Articular chondrocyte of knee joint (primary cell): ENCODE data around the gene MITD1. TPM values are rescaled to one million over a fixed set of nuclear protein-coding genes. Genes with fewer than 3 reads are reported as not detected.

Experiments
- small RNA-seq: library from RNA; depleted of rRNA; stranded (forward); fragments of <200 nt; gene quantifications from one replicate; pipeline ENCODE3, GENCODE V24; 2012
- total RNA-seq: library from RNA; depleted of rRNA; stranded (reverse); fragments of >200 nt; gene quantifications from 2 replicates; pipeline ENCODE4 v1.2.3, GENCODE V29; 2012

The MITD1 gene
- total RNA-seq: 24.1 and 25.1 TPM in 2 replicates

DNA sequence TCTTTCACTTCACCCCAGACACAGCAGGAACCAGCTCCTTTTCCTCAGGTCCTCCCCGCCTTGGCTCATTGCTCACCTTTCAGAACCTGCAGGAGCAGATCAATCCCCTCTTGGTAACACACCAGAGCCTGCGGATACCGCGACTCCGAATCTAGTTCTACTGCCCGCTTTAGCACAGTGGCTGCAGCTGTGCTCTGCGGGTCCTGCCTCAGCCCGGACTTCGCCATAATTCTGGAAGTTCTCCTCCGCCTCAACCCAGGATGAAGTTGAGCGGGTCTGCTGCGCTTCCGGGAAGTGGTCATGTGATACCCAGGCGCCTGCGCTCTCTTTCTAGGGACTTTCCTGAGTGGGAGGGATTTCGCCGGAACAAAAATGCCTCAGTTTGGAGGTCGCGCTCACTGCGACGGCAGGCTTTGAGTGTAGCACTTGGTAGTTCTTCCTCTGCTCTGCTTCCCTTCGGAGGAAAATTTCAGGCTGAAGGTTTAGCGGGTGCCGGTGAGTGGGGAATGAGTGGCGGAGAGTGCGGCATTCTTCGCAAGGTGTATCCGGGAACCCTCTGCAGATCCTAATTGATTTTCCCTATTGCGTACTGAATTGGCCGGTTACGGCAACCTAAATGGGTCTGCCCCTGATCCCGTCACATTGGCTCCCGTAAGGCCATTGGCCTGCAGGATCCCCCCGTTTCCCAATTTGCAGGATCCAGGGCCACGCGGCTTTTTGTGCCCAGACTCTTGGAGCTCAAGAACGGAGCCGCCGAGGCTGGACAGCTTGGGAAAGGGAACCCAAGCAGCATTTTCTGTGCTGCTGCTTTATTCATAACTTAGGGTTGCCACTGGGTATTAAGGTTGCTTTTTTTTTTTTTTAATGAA lies at the start of gene MITD1, which contains the start of gene MRPL30:
Gene MITD1, minus strand, starts transcription at position 304 of the 869 bp plus-strand sequence. Its CDS starts 77 bp downstream, at position 227.
Gene MRPL30, plus strand, starts transcription at position 430 of the 869 bp plus-strand sequence. CDS start 5,020 bp downstream, outside the sequence.

DNA sequence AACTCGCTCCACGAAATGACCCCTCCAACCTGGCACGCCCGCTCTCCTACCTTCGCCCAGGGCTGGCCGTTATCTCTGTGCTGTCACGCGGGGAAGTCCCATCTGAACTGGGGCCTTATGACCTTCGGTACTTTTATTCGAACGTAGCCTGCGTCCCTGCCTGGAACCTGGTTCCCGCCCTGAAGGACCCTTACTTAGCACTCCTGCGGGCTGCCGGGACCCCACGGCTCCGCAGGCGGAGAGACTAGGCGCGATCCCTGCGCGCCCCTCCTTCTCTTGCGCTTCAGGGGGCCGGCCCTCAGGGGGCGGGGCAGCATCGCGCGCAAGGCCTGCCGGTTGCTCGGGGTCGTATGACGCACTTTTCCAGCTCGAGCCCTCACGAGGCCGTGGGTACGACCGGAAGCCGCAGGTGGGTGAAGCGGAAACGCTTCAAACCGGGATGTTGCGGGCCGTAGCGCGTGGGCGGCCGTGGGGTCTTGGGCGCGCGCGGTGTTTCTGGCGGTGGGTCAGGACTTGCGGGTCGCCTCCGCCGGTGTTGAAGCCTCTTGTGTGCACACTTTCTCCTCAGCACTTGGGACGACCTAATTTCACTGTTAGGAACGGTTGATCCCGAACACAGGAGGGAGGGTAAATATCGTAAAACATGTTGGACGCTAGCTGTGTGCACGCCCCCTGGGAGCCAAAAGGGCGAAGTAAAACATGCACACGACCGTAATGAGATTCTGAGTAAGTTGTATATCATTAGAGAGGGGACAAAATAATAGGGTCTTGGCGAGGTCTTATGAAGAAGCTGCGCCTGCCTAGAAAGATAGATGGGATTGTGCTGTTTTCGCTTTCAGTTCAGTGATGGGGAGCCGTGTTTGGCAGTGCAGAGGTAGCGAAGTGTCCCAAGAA lies 26.0 kb downstream of the MITD1 start, which contains the start of the genes LIPT1 and TSGA10:
Gene LIPT1, plus strand, starts transcription at position 325 of the 894 bp plus-strand sequence. CDS start 6,991 bp downstream, outside the sequence.
Gene TSGA10, minus strand, starts transcription at position 300 of the 894 bp plus-strand sequence. CDS start 45,503 bp downstream, outside the sequence.

DNA sequence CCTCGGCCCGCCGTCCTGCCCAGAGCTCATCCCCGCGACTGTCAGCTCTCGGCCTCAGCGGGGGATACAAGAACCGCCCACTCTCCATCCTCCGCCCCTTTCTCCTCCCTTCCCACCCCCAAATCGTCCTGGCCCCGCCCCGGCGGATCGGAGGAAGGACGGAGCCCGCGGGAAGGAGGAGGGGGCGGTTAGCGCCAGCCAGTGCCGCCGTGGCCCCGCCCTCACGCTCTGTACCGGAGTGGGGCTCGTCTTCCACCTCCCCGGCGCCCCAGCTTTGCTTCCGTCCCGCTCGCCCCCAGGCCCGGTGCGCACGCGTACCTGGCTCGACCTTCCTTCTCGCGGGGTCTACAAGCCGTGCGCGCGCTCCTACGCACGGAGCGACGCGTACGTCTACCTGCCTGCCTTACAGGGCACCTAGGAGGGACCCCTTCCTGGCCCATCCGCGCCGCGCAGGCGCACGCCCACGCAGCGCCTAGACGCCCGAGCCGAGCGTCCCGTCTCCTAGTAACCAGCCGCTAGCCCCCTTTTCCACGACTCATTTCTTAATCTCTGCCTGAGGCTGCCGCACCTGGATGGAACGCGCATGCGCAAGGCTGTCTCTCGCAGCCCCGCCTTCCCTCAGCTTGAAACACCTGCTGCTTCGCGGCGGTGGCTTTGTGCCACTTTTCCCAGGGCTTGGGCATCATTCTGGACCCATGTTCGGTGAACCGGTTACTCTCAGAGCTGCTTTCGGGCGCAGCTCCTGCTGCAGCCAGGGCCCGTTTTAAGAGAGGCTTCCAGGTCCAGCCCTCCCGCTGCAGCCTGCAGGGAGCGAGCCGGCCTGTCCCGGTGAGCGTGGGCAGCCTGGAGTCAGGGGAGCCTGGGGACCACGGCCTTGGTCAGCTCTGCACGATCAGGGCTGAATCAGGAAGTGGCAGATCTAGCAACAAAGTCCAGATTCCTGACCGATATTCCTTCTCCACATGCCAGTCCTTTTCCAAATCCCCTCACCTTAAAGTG lies 39.4 kb downstream of the MITD1 start, which contains the start of gene C2orf15:
Gene C2orf15, plus strand, starts transcription at position 598 of the 999 bp plus-strand sequence. CDS start 8,852 bp downstream, outside the sequence.

Small RNAs within 50 kb of the gene (small RNA-seq; reads per million reads assigned to genes)
- gene AC092587.1: not detected

Other genes starting within 250 kb of the MITD1 start
- under 0.01 and 0.11 TPM in 2 replicates for gene CRACDL, start 244.8 kb downstream of the MITD1 start, total RNA-seq
- 0.11 and 0.13 TPM in 2 replicates for gene C2orf15, start 39.4 kb downstream of the MITD1 start, total RNA-seq
- 4.3 and 6.9 TPM in 2 replicates for gene TSGA10, start 26.1 kb downstream of the MITD1 start, total RNA-seq
- 8.6 and 10.8 TPM in 2 replicates for gene LIPT1, start 26.1 kb downstream of the MITD1 start, total RNA-seq
- 36.6 and 40.8 TPM in 2 replicates for gene MRPL30, start 126 bp upstream of the MITD1 start, total RNA-seq
- not detected in 2 replicates for gene LYG2, start 74.6 kb upstream of the MITD1 start, total RNA-seq
- gene LYG1, start 120.1 kb upstream of the MITD1 start, total RNA-seq: 0.13 and 0.32 TPM in 2 replicates
- gene TXNDC9, start 155.3 kb upstream of the MITD1 start, total RNA-seq: 81.9 and 94.6 TPM in 2 replicates
- gene EIF5B, start 156.3 kb upstream of the MITD1 start, total RNA-seq: 15.7 and 23.7 TPM in 2 replicates